ENCODE results near the gene MIA2. TPM values are rescaled to one million over a fixed set of nuclear protein-coding genes. Genes with fewer than 3 reads are reported as not detected.
A peak's percentile ranks its signal among the peaks of the same experiment; 100 is the strongest.

MIA2 gene
- 34.2 TPM for total RNA-seq
- long read RNA-seq, partial matches to known transcripts = 5 of 50 reads
- long read RNA-seq, other reads (novel, unspliced or antisense) = 45 of 50 reads

GRCh38 chr14:39233680-39234326, at the start of gene MIA2:
Gene MIA2, plus strand, starts transcription at chr14:39233915. Its CDS starts 200 bp downstream, at chr14:39234115.
- peak in 1 of 2 donors; percentile 59 for ATAC-seq
- intact Hi-C loops (cut with DNase I) = no loop called here
- Histone ChIP-seq H3K27ac (peak within 1 kb of the TSS; percentile 26), H3K4me1 (peaks cover 10% of the 10 kb centered on the region), H3K4me3 (peak within 1 kb of the TSS; percentile 38), H3K36me3 (no peaks in the 10 kb centered on the region), H3K27me3 (ENCODE audit: low read depth) (no peaks in the 10 kb centered on the region), H3K9me3 (no peaks in the 10 kb centered on the region)
- no peak for TF ChIP-seq CTCF (IDR thresholded peaks at IDR 0.05)
- DNase-seq = no peak

GRCh38 chr14:39184628-39185255, 49.0 kb upstream of the MIA2 start:
- peaks cover 54% of the 10 kb centered on the region for H3K36me3 ChIP-seq
- intact Hi-C loops (cut with DNase I) = no loop called here
- no peak overlapping the region for H3K4me3 ChIP-seq
- no peaks in the 10 kb centered on the region for H3K27me3 ChIP-seq (ENCODE audit: low read depth)
- no peak for DNase-seq
- H3K27ac ChIP-seq = no peak overlapping the region
- TF ChIP-seq CTCF (IDR thresholded peaks at IDR 0.05) = no peak
- ATAC-seq = peak in 1 of 2 donors; percentile 27
- peaks cover 5% of the 10 kb centered on the region for H3K4me1 ChIP-seq
- no peaks in the 10 kb centered on the region for H3K9me3 ChIP-seq

GRCh38 chr14:39185256-39186049, 48.3 kb upstream of the MIA2 start:
- TF ChIP-seq CTCF (IDR thresholded peaks at IDR 0.05) = no peak
- intact Hi-C loops (cut with DNase I) = no loop called here
- Histone ChIP-seq H3K36me3 (peaks cover 47% of the 10 kb centered on the region), H3K4me3 (no peak overlapping the region), H3K27me3 (ENCODE audit: low read depth) (no peaks in the 10 kb centered on the region), H3K4me1 (peaks cover 5% of the 10 kb centered on the region), H3K27ac (no peak overlapping the region), H3K9me3 (no peaks in the 10 kb centered on the region)
- ATAC-seq = no peak
- DNase-seq = no peak

GRCh38 chr14:39186941-39187525, 46.7 kb upstream of the MIA2 start:
- Histone ChIP-seq H3K9me3 (no peaks in the 10 kb centered on the region), H3K36me3 (peaks cover 31% of the 10 kb centered on the region), H3K27ac (no peak overlapping the region), H3K27me3 (ENCODE audit: low read depth) (no peaks in the 10 kb centered on the region), H3K4me3 (no peak overlapping the region), H3K4me1 (no peaks in the 10 kb centered on the region)
- no peak for TF ChIP-seq CTCF (IDR thresholded peaks at IDR 0.05)
- DNase-seq (no peak), ATAC-seq (no peak)
- intact Hi-C loops (cut with DNase I) = no loop called here

Measured in lower lobe of right lung (tissue), 2 donors.